GDM1 (cell line): ENCODE data around the gene NPHP4.

Experiments
- DNase-seq: peaks from one replicate; lab custom pipeline; 2025; lab: John Stamatoyannopoulos, UW

The NPHP4 gene

GRCh38 chr1:5989731-5990271 is 2.4 kb downstream of the NPHP4 start:
- no peak for DNase-seq

DNA sequence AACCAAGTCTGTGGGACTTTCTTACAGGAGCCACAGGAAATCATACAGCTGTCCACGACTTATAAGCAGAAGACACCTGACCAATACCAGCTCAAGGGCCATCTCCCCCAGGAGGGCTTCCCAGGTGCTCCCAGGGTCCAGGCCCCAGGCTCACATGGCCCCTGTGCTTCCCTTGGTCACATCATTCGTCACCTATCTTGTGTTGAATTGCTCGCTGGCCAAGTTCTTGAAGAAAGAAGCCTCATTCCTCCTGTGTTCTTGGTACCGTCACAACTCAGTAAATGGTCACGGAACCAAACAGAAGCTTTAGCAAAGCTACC is 3.0 kb downstream of the NPHP4 start:
- no peak for DNase-seq

GRCh38 chr1:5988596-5989285 is 3.5 kb downstream of the NPHP4 start:
- DNase-seq: no peak

DNA sequence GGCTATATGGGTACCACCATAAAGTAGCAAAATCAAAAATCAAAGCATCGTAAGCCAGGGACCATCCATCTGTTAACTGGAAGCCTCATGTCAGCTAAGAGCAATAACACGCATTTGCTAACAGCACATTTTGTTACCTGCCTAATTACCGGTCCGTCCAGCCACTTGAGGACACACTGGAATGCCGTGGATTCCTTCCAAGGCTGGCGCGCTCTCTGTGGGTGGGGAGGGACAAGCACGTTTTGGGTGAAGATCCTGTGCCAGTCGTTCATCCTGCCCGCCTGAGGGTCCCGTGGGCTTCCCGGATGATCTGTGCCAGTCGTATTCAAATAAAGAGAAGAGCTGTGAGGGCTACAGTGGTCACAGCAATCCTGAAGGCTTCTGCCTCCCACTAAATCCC is 6.2 kb downstream of the NPHP4 start:
- DNase-seq: no peak

DNA sequence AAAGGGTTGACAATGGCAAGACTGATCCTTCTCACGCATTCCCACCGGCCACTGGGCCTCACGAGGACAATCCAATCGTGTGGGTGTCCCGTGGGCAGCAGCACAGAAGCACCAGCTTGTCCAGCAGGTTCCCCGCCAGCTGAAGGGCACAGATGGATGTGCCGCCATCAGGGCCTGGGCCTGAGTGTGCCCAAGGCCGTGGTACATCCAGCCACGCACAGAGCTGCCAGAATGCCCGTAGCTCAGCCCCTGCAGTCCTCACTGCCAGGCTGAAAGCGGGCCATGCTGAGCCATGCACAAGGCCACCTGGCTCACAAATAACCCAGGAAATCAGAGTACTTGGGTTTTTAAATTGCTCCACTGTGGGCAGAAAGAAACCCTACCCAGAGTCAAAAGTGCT is 7.0 kb downstream of the NPHP4 start:
- DNase-seq: no peak

GRCh38 chr1:5983361-5984103 is 8.7 kb downstream of the NPHP4 start:
- no peak for DNase-seq

DNA sequence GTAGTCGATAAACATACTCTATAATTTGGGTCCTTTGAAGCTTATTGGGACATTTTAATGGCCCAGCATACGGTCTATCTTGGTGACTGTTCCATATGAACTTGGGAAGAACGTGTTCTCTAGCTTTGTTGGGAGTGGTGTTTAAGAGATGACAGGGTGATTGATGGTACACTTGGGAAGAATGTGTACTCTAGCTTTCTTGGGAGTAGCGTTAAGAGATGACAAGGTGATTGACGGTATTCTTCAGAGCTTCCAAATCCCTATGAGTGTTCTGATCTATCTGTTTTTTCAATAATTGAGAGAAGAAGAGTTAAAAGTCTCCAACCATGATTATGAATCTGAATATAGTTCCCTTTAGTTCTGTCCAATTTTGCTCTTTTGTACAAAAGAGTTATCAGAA is 9.4 kb downstream of the NPHP4 start:
- no peak for DNase-seq

- DNase-seq: no peak
Observed at GRCh38 chr1:5982276-5982675, 9.9 kb downstream of the NPHP4 start.

GRCh38 chr1:5981009-5981380 is 11.2 kb downstream of the NPHP4 start:
- no peak for DNase-seq

- no peak for DNase-seq
Observed at GRCh38 chr1:5980314-5981008, 11.8 kb downstream of the NPHP4 start.

GRCh38 chr1:5979536-5980313 is 12.5 kb downstream of the NPHP4 start:
- no peak for DNase-seq

DNA sequence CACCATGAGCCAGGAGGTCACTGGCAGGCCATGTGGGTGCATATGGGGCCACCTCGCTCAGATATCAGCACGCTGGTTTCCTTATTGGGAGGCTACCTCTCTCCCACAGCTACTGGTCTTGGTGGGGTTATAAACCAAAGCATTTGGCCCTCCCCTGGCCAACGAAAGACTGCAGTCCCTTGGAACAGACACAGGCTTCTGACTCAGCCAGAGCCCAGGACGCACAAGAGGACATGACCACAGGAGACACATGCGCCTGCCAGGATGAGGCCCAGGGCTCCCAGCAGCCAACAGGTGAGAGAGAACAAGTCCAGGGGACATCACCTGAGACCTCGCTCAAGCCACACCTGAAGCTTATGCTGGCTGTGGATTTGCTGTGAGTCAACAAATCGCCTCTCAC is 13.8 kb downstream of the NPHP4 start:
- no peak for DNase-seq

- DNase-seq: no peak
Observed at GRCh38 chr1:5977494-5978444, 14.5 kb downstream of the NPHP4 start.

- no peak for DNase-seq
Observed at GRCh38 chr1:5976726-5977493, 15.3 kb downstream of the NPHP4 start.

DNA sequence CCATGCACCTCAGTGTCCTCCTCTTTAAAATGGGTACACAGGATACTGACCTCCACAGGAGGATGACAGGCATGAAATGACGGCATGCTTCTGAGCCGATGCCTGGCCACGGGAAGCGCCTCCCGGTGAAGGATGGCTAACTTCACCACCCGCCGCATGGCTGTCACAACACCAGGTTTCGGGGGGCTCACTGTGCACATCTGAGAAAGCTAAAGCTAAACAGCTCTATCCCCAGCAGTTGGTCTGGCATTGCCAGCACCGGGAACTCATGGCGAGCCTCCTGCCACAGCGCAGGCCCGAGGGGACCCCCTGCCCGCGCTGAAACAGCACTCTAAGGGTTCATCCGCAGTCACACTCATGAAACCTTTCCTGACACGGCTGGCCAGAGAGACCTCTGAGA is 16.0 kb downstream of the NPHP4 start:
- no peak for DNase-seq

- peak; percentile 21 for DNase-seq
Observed at GRCh38 chr1:5975133-5975880, 16.9 kb downstream of the NPHP4 start.

GRCh38 chr1:5974631-5975030 is 17.6 kb downstream of the NPHP4 start:
- no peak for DNase-seq

DNA sequence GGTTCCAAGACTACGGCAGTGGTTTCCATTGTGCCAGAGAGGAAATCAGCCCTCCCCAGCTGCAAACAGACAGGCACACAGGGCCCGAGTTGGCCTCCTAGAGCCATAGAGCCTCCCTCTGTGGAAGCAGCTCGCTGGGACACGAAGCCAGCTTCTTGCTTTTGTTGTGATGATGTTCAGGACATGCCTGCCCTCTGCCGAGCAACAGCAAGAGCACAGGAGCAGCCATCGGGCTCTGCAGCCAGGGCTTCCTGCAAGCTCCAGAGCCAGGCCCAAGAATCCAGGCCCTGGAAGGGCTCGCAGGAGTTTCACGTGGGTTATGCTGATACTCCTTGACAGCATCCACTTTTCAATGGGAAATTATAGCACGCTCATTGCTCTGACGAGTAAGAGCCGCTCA is 18.5 kb downstream of the NPHP4 start:
- DNase-seq: no peak

GRCh38 chr1:5972198-5972520 is 20.1 kb downstream of the NPHP4 start:
- DNase-seq: no peak
